Germinal center (tissue), 1 donor: Measurements from ENCODE around the gene WDR55.
"Not testable (repeated sequence)": the region's sequence is repeated elsewhere in the genome, so short reads cannot be mapped to it uniquely, and the experiment has no call there.

Experiments used
- DNase-seq: peaks from one replicate; pipeline ENCODE4 v3.0.0; 2012; ENCODE audit warnings: mixed read lengths, low spot score

WDR55 gene, protein sequence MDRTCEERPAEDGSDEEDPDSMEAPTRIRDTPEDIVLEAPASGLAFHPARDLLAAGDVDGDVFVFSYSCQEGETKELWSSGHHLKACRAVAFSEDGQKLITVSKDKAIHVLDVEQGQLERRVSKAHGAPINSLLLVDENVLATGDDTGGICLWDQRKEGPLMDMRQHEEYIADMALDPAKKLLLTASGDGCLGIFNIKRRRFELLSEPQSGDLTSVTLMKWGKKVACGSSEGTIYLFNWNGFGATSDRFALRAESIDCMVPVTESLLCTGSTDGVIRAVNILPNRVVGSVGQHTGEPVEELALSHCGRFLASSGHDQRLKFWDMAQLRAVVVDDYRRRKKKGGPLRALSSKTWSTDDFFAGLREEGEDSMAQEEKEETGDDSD

DNA sequence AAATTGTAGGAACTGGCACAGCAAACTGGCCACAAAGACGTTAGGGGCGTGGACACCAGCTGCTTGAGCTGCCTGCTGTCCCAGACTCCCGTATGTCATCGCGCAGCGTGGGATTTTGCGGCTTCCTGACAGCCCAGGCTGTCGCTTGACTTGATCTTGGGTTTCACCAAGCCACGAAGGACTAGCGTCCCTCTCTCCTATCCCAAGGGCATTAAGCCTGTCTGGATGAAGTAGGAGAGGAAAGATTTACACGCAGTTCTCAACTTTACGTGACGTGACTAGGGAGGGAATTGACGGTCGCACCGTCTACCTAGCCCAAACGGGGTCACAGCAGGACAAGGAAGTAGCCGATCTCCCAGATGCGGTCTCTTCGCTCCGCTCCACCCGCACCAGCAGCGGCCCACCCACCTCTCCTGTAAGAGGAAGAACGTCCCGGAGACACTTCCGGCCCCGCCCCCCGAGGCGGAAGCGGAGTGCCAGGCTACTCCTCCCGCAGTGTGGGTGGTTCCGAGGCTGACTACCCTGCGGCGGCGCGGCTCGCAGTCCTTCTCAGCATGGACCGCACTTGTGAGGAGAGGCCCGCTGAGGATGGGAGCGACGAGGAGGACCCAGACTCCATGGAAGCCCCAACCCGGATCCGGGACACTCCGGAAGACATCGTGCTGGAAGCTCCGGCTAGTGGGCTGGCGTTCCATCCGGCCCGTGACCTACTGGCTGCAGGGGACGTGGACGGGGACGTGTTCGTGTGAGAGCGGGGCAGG, at the start of gene WDR55:
Gene WDR55 (plus strand): TSS at position 546 of the 761 bp plus-strand sequence. CDS start 9 bp downstream, at position 555.
- DNase-seq: peak; percentile 92

- no peak for DNase-seq
Observed at GRCh38 chr5:140622301-140622700, 42.4 kb upstream of the WDR55 start.

- not testable (repeated sequence) for DNase-seq
Observed at GRCh38 chr5:140623061-140623460, 41.6 kb upstream of the WDR55 start.

DNA sequence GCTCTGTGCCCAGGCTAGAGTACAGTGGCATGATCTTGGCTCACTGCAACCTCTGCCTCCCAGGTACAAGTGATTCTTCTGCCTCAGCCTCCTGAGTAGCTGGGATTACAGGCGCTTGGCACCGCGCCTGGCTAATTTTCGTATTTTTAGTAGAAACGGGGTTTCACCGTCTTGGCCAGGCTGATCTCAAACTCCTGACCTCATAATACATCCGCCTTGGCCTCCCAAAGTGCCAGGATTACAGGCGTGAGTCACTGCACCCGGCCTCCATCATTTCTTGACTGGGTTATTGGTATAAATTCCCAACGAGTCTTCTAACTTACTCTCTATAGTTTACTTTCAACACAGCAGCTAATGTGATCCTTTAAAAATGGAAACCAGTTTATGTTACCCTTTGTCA, 39.8 kb upstream of the WDR55 start:
- not testable (repeated sequence) for DNase-seq

DNA sequence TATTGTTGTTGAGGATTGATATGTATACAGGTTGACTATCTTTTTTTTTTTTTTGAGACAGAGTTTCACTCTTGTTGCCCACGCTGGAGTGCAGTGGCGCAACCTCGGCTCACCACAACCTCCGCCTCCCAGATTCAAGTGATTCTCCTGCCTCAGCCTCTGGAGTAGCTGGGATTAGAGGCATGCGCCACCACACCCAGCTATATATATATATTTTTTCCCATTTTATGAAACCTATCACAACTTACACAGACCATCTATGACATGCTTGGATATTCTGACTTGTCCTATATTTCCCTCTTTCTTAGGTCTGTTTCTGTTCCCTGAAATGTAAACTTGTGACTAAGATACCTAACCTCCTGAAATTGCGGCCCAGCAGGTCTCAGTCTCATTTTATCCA, 36.7 kb upstream of the WDR55 start:
- DNase-seq: no peak

DNA sequence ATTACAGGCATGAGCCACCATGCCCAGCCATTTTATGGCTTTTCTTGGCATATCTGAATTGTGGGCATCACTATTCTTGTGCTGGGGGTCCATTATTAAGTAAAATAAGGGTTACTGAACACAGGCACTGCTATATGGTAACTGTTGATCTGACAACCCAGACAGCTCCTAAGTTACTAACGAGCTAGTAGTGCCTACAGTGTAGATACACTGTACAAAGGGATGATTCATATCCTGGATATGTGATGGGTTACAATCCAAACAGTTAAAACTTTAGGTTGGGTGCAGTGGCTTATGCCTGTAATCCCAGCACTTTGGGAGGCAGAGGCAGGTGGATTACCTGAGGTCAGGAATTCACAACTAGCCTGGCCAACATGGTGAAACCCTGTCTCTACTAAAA, 36.0 kb upstream of the WDR55 start:
- DNase-seq: no peak

DNA sequence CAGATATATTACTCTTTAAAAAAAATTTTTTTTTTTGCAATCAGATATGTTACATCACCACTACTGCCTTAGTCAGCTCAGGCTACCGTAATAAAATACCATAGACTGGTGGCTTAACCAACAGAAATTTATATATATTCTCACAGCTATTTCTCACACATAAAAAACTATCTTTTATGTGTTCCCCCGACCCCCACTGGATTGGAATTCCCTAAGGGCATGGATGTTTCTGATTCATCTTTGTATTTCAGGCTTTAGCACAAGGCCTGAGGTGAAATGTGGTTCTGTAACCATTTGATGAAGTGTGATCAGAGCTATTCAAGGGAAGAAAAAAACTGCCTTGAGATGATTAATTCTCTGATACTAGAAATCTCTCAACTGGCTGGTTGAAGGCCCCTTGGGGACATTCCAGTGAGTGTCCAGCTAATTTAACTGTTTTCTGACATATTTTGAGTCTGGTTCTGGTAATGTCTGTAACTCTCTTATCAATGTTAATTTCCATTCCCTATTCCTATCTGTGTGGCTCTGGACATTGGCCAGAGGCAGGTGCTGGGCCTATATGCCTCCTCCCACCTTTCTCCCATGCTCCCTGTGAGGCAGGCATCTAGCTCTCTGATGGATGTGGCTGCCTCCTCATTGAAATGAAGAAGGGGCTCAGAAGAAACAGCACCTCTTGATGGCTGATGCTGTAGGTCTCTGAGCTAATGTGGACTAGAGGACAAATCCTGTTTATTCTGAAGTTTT, 34.2 kb upstream of the WDR55 start:
- DNase-seq: no peak

DNA sequence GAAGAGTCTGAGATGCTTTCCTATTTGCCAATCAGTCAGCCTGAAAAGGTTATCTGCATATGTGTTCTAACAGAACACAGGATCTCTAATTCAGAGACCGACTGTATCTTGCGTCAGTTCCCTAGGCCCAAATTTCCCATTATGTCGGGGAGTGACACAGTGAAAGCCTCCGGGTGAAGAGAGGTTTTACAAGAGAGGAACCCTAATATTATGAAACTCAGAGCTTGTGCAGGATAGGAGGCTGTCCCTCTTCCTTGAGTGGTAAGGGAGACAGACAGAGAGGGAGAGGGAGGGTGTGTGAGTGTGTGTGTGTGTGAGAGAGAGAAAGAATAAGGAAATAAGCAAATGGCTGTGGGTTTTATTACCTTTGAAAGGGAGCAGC, 33.7 kb upstream of the WDR55 start:
- DNase-seq: no peak

GRCh38 chr5:140631831-140632365, 32.8 kb upstream of the WDR55 start:
- DNase-seq: peak; percentile 37

- DNase-seq: peak; percentile 46
Observed at GRCh38 chr5:140632366-140633020, 32.2 kb upstream of the WDR55 start.

DNA sequence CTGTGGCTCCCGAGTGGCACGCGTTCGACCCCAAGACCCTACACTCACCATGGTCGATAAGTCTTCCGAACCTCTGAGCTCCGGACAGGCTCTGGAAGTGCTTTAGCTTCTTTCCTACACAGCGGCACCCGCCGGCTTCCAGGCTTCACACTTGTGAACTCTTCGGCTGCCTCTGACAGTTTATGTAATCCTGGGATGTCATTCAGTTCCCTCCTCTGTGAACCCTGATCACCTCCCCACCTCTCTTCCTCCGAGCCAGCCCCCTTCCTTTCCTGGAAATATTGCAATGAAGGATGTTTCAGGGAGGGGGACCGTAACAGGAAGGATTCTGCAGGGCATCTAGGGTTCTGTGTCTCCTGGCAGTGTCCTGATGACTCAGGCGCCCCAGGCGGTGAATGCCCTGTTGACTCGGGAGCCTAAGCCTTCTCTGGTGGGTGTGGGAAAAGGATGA, 31.7 kb upstream of the WDR55 start, which contains the start of gene CD14:
Gene CD14 (minus strand): TSS at position 155 of the 451 bp plus-strand sequence. CDS start 104 bp downstream, at position 51.
- DNase-seq: peak; percentile 12

DNA sequence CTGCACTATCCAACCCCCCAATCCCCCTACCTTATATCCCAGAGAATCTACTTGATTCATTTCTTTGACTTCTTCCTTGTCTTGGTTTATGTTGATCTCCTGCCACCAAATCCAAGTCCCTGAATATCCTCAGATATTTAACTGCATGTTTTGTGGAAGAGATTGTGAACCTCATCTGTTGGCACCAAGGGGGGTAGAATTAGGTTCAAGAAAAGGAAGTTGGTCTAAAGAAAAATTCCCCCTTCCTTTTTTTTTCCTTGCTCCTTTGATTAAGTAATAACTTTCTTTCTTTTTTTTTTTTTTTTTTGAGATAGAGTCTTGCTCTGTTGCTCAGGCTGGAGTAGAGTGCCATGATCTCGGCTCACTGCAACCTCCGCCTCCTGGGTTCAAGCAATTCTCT, 31.2 kb upstream of the WDR55 start:
- no peak for DNase-seq

DNA sequence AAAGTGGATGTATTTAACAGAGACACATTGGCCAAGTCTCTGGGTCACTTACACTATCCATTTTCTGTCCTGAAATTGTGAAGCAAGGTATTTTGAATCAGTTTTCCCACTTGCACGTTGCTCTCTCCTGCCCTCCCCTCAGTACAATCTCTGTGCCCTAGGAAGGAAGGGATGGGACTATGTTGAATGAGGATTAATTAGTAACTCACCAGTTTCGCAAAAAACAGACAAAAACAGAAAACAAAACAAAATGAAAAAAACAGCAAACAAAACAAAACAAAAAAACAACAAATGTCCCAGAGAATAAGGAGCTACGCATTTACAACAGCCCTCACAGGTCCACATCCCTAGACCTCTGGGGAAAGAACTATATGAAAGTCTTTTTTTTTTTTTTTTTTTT, 30.6 kb upstream of the WDR55 start:
- no peak for DNase-seq

- no peak for DNase-seq
Observed at GRCh38 chr5:140635291-140636257, 29.1 kb upstream of the WDR55 start.

GRCh38 chr5:140637371-140638100, 27.2 kb upstream of the WDR55 start:
- no peak for DNase-seq

DNA sequence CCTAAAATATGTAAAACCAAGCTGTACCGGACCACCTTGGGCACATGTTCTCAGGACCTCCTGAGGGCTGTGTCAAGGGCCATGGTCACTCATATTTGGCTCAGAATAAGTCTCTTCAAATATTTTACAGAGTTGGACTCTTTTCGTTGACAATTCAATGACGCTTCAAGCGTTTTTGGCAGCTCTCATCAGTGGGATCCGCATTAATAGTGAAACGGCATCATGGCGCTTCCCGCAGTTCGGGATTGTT, 25.9 kb upstream of the WDR55 start:
- not testable (repeated sequence) for DNase-seq

DNA sequence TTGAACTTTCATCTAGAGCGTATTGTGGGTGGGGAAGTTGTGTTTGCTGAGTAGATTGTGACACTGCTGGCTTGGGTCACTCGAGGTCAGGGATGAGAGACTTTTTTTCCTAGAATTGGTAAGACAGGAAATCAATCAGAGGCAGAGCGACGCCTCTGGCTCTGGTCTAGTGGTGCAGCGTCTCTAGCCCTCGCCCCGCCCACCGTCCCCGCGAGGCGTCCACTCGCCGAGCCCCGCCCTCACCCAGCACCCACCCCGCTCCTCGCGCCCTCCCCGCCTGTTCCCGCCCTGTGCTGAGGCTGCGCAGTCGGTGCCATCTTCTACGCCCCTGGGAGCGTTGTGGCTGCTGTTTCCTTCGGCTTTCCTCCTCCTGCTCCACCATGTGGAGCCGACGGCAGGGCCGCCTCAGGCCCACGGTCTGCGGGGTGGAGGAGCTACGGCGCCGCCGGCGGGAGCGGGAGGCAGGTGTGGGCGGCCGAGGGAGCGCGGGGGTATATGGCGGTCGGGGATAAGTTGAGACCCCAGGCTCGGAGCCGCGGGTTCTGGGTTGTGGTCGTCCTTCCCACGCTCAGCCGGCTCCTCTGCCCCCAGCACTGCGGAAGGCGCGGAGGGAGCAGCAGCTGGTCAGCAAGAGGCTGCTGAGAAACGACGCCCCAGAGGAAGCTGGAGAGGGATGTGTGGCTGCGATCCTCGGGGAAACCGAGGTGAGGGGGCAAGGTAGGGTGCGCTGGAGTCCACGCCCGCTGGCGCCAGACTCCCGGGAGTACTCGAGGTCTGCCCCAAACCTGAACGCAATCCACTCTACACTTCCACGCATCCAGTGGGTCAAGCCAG, 25.3 kb upstream of the WDR55 start, which contains the start of gene TMCO6:
Gene TMCO6 (plus strand): TSS at position 304 of the 834 bp plus-strand sequence. CDS start 77 bp downstream, at position 381.
- DNase-seq: peak; percentile 99

GRCh38 chr5:140641716-140642115, 23.0 kb upstream of the WDR55 start:
- no peak for DNase-seq

GRCh38 chr5:140642718-140643117, 22.0 kb upstream of the WDR55 start:
- DNase-seq: no peak
